H1 (cell line): ENCODE data around the gene PPP1R3G. TPM values are rescaled to one million over a fixed set of nuclear protein-coding genes. Genes with fewer than 3 reads are reported as not detected.

Experiments used
- CTCF ChIA-PET: fragments of 300-600 bp; sonication (Branson Sonifier 250); formaldehyde crosslinking; loops from one replicate; lab custom pipeline; 2021; ENCODE audit not compliant: partially characterized antibody; lab: Charles Lee
- POLR2A ChIA-PET: fragments of 300-600 bp; sonication (Branson Sonifier 250); formaldehyde crosslinking; loops from one replicate; lab custom pipeline; 2021; ENCODE audit warnings: inconsistent platforms; ENCODE audit not compliant: partially characterized antibody; lab: Charles Lee
- DNase-seq, 2 experiments: peaks; one replicate each; pipeline versions ENCODE4 v3.0.0 to v3.0.0-alpha.2; 2010 to 2022; ENCODE audit warnings: low spot score in 2 of 2, low read depth in 1 of 2, mixed read lengths in 1 of 2
- FAIRE-seq: peaks from 2 replicates; lab custom pipeline; 2011; peaks lifted over from hg19 to GRCh38; lab: Jason Lieb, UNC
- H2AFZ ChIP-seq: 2 replicates; pipeline ENCODE4 v1.8.1; 2012; ENCODE audit warnings: low read length, inconsistent platforms
- H2AK5ac ChIP-seq: 2 replicates; pipeline ENCODE4 v1.6.1; 2013; ENCODE audit warnings: low read depth, low read length
- H2BK120ac ChIP-seq: replicated peaks from 2 replicates; pipeline ENCODE3; 2013; ENCODE audit warnings: low read depth, low read length, inconsistent platforms
- H2BK12ac ChIP-seq: 2 replicates; pipeline ENCODE4 v1.6.1; 2013; ENCODE audit warnings: low read depth, low read length
- H2BK15ac ChIP-seq: 2 replicates; pipeline ENCODE4 v1.6.1; 2013; ENCODE audit warnings: low read length
- H2BK20ac ChIP-seq: 2 replicates; pipeline ENCODE4 v1.6.1; 2013; ENCODE audit warnings: low read length
- H2BK5ac ChIP-seq: 2 replicates; pipeline ENCODE4 v1.6.1; 2013; ENCODE audit warnings: low read depth, low read length
- H3K14ac ChIP-seq: 2 replicates; pipeline ENCODE4 v1.6.1; 2013; ENCODE audit warnings: inconsistent platforms; ENCODE audit not compliant: insufficient read length
- H3K18ac ChIP-seq: 2 replicates; pipeline ENCODE4 v1.6.1; 2013; ENCODE audit warnings: low read length; ENCODE audit errors: extremely low read depth
- H3K23ac ChIP-seq: 2 replicates; pipeline ENCODE4 v1.6.1; 2013; ENCODE audit warnings: inconsistent platforms; ENCODE audit not compliant: insufficient read length
- H3K23me2 ChIP-seq: 2 replicates; pipeline ENCODE4 v1.6.1; 2013; ENCODE audit warnings: low read depth, low read length
- H3K27ac ChIP-seq: 2 replicates; pipeline ENCODE4 v1.6.1; 2011; ENCODE audit warnings: low read depth, low read length, inconsistent platforms
- H3K27me3 ChIP-seq, 4 experiments: replicated peaks in 1 of 4; 1 replicate in 1 of 4; 2 replicates in 3 of 4; pipeline versions ENCODE4 v1.6.1 to v1.8.1; 2011 to 2013; ENCODE audit warnings: low read length in 3 of 4, mild to moderate bottlenecking in 3 of 4, inconsistent platforms in 2 of 4, mixed read lengths in 2 of 4, moderate library complexity in 1 of 4; ENCODE audit not compliant: control insufficient read depth in 3 of 4, insufficient read depth in 3 of 4; ENCODE audit errors: extremely low read depth in 1 of 4
- H3K36me3 ChIP-seq, 4 experiments: 2 replicates each; pipeline versions ENCODE4 v1.6.1 to v1.8.1; 2011 to 2013; ENCODE audit warnings: mild to moderate bottlenecking in 4 of 4, low read length in 3 of 4, moderate library complexity in 2 of 4, control low read depth in 1 of 4, inconsistent platforms in 1 of 4; ENCODE audit not compliant: insufficient read depth in 4 of 4, control insufficient read depth in 2 of 4
- H3K4ac ChIP-seq: replicated peaks from 2 replicates; pipeline ENCODE3; 2013; ENCODE audit warnings: low read length, low read depth, mixed read lengths, inconsistent platforms; ENCODE audit not compliant: insufficient read length
- H3K4me1 ChIP-seq, 4 experiments: replicated peaks in 1 of 4; 1 replicate in 1 of 4; 2 replicates in 3 of 4; pipeline versions ENCODE4 v1.6.1 to v1.8.1; 2011 to 2013; ENCODE audit warnings: low read length in 3 of 4, inconsistent platforms in 2 of 4, mixed read lengths in 1 of 4; ENCODE audit not compliant: insufficient read depth in 4 of 4, control insufficient read depth in 3 of 4
- H3K4me2 ChIP-seq, 2 experiments: 2 replicates each; pipeline versions ENCODE4 v1.6.1 to v1.8.1; 2011 to 2013; ENCODE audit warnings: low read depth in 2 of 2, low read length in 2 of 2, control low read depth in 1 of 2, inconsistent platforms in 1 of 2, mild to moderate bottlenecking in 1 of 2; ENCODE audit not compliant: insufficient read depth in 1 of 2
- H3K4me3 ChIP-seq, 4 experiments: fragments of 200-600, 300-600 bp in 1 of 4; sonication (generic), shearing (Covaris generic), sonication (Bioruptor Twin) in 1 of 4; 2 replicates each; pipeline versions ENCODE4 v1.5.1 to v1.8.1; 2011 to 2016; ENCODE audit warnings: low read length in 4 of 4, low read depth in 3 of 4, control low read depth in 2 of 4, inconsistent platforms in 2 of 4, mild to moderate bottlenecking in 2 of 4, mixed read lengths in 1 of 4, moderate library complexity in 1 of 4; ENCODE audit not compliant: insufficient read depth in 2 of 4; ENCODE audit errors: extremely low read depth in 1 of 4
- H3K56ac ChIP-seq: replicated peaks from 2 replicates; pipeline ENCODE3; 2013; ENCODE audit warnings: low read depth, mild to moderate bottlenecking, mixed read lengths, low read length, inconsistent platforms; ENCODE audit not compliant: insufficient read length
- H3K79me1 ChIP-seq: 2 replicates; pipeline ENCODE4 v1.6.1; 2013; ENCODE audit warnings: low read depth, low read length, control low read depth
- H3K79me2 ChIP-seq, 2 experiments: 2 replicates each; pipeline versions ENCODE4 v1.6.1 to v1.8.1; 2012 to 2013; ENCODE audit warnings: low read length in 2 of 2, mild to moderate bottlenecking in 2 of 2, inconsistent platforms in 1 of 2; ENCODE audit not compliant: insufficient read depth in 2 of 2, control insufficient read depth in 1 of 2
- H3K9ac ChIP-seq, 4 experiments: replicated peaks in 1 of 4; 1 replicate in 1 of 4; 2 replicates in 3 of 4; pipeline versions ENCODE4 v1.6.1 to v1.8.1; 2011 to 2013; ENCODE audit warnings: low read depth in 3 of 4, low read length in 3 of 4, control low read depth in 2 of 4, mild to moderate bottlenecking in 2 of 4, moderate library complexity in 2 of 4, inconsistent platforms in 1 of 4; ENCODE audit errors: extremely low read depth in 1 of 4
- H3K9me3 ChIP-seq, 2 experiments: 2 replicates each; pipeline versions ENCODE4 v1.6.1 to v1.8.1; 2012 to 2013; ENCODE audit warnings: mild to moderate bottlenecking in 2 of 2, moderate library complexity in 2 of 2, control low read depth in 1 of 2, inconsistent platforms in 1 of 2, low read depth in 1 of 2, low read length in 1 of 2, mixed read lengths in 1 of 2; ENCODE audit not compliant: insufficient read depth in 2 of 2
- H4K20me1 ChIP-seq, 2 experiments: replicated peaks in 1 of 2; 2 replicates each; pipeline versions ENCODE3 to v1.8.1; 2011 to 2013; ENCODE audit warnings: inconsistent platforms in 2 of 2, low read length in 2 of 2, mild to moderate bottlenecking in 1 of 2; ENCODE audit not compliant: insufficient read depth in 2 of 2, control insufficient read depth in 1 of 2
- H4K5ac ChIP-seq: 2 replicates; pipeline ENCODE4 v1.6.1; 2013; ENCODE audit warnings: low read length, low read depth, mixed read lengths, inconsistent platforms; ENCODE audit not compliant: insufficient read length
- H4K8ac ChIP-seq: 2 replicates; pipeline ENCODE4 v1.8.0; 2013; ENCODE audit warnings: mild to moderate bottlenecking, moderate library complexity, low read length, inconsistent platforms; ENCODE audit not compliant: insufficient read depth; ENCODE audit errors: extremely low read depth
- H4K91ac ChIP-seq: replicated peaks from 2 replicates; pipeline ENCODE3; 2013; ENCODE audit warnings: low read length, mixed read lengths, inconsistent platforms; ENCODE audit not compliant: insufficient read length
- EP300 ChIP-seq, 2 experiments: IDR thresholded peaks; 1 replicate in 1 of 2; 2 replicates in 1 of 2; pipeline ENCODE4 v1.6.1; 2011 to 2012; ENCODE audit warnings: low read depth in 2 of 2, low read length in 2 of 2, mild to moderate bottlenecking in 2 of 2, borderline replicate concordance in 1 of 2, inconsistent platforms in 1 of 2, moderate library complexity in 1 of 2
- EZH2 ChIP-seq: fragments of 200-600 bp; sonication (generic); IDR thresholded peaks from 2 replicates; pipeline ENCODE4 v1.7.1; 2012; ENCODE audit warnings: low read depth, mild to moderate bottlenecking, moderate library complexity, low read length, inconsistent platforms; ENCODE audit not compliant: severe bottlenecking
- GTF2F1 ChIP-seq: IDR thresholded peaks from 2 replicates; pipeline ENCODE4 v1.6.1; 2012; ENCODE audit warnings: low read depth, low read length, improper control_type of control experiment, borderline replicate concordance
- WGBS, 2 experiments: shearing (Covaris generic) in 1 of 2; methylation state at CpG; one replicate each; pipeline versions ENCODE4 v1.1.6 to v1.1.7; 2013 to 2015; ENCODE audit warnings: low lambda C conversion rate in 2 of 2, mixed read lengths in 2 of 2, inconsistent platforms in 1 of 2, low coverage in 1 of 2, missing lambda C conversion rate in 1 of 2; ENCODE audit not compliant: insufficient replicate concordance in 2 of 2, insufficient coverage in 1 of 2, insufficient read length in 1 of 2; ENCODE audit errors: extremely low coverage in 1 of 2, missing lambda C conversion rate in 1 of 2; 5-methylcytosine and 5-hydroxymethylcytosine counted together
- polyA plus RNA-seq, 7 experiments: library from polyadenylated mRNA; depleted of rRNA in 3 of 7; stranded (reverse) in 5 of 7; unstranded in 2 of 7; fragments of >200 nt in 5 of 7; fragments of 200-250 nt in 2 of 7; gene quantifications; 1 replicate in 5 of 7; 2 replicates in 1 of 7; 4 replicates in 1 of 7; pipeline versions ENCODE4 v1.2.1 to v1.2.3, GENCODE V29; 2011 to 2013; ENCODE audit warnings: missing spikeins in 2 of 7, mixed read lengths in 2 of 7
- total RNA-seq: library from RNA; stranded (reverse); fragmentation: NEBNext Ultra II Directional; extraction: Animal tissue kit (Norgen Biotek cat#: 25700); gene quantifications from 2 replicates; pipeline ENCODE4 v1.2.1, GENCODE V29; 2021
- TF ChIP-seq, protein P1 (sequence below): IDR thresholded peaks from 2 replicates; pipeline ENCODE4 v1.6.1; 2012; ENCODE audit warnings: inconsistent platforms

Gene PPP1R3G
- total and polyA plus RNA-seq, 2 of the 8 experiments (the other 6 are each of a cell fraction or from before 2014, with no cell fraction given): 0.03 to 0.09 TPM

DNA sequence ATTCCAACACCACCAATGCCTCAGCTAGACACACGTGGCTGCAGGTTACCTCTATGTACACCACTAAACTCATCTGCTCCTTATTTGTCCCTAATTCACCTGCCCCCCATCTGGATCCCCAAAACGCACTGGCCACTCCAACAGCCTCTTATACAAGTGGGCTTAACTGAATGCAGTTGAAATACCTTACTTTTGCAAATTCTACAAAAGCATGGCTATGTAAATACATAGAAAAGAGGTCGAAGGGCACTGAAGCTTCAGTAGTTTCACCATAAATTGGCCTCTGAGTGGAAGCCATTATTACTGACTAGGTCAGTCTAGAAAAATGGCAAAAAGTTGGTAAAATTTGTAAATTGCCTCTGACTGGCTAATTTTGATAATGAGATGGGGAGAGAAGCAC, 11.1 kb upstream of the PPP1R3G start:
- WGBS, 2 experiments: 87% methylated on average over 3 of the region's 3 CpGs; no CpG with 5 or more reads in 1 of the 2 experiments
- CTCF ChIA-PET: no interaction called here
- POLR2A ChIA-PET: no interaction called here

More for the DNA sequence above, 11.1 kb upstream of the PPP1R3G start:
- Histone ChIP-seq H4K20me1 (no peaks in the 10 kb centered on the region), H4K8ac (no peak overlapping the region), H2AK5ac (no peak overlapping the region), H3K4me1 (no peaks in the 10 kb centered on the region), H3K56ac (no peak overlapping the region), H3K4ac (no peak overlapping the region), H2AFZ (no peak overlapping the region), H3K79me1 (no peaks in the 10 kb centered on the region), H3K27ac (no peak overlapping the region), H3K23me2 (peaks cover 2% of the 10 kb centered on the region; the same call in 1 of the 2 replicates), H3K9me3 (no peaks in the 10 kb centered on the region), H2BK5ac (no peak overlapping the region), H3K4me3 (no peak overlapping the region), H3K27me3 (no peaks in the 10 kb centered on the region), H3K23ac (no peak overlapping the region), H2BK15ac (no peak overlapping the region), H3K36me3 (no peaks in the 10 kb centered on the region)
- no peak for DNase-seq
- TF ChIP-seq EP300 (IDR thresholded peaks at IDR 0.05; ENCODE audit: borderline replicate concordance in 1 of 2, low read depth in 2 of 2, low read length in 2 of 2) (no peak), EZH2 (no peak), GTF2F1 (no peak)
- TF ChIP-seq, protein P1, sequence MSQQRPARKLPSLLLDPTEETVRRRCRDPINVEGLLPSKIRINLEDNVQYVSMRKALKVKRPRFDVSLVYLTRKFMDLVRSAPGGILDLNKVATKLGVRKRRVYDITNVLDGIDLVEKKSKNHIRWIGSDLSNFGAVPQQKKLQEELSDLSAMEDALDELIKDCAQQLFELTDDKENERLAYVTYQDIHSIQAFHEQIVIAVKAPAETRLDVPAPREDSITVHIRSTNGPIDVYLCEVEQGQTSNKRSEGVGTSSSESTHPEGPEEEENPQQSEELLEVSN: no peak
- TF ChIP-seq, all 59 proteins: peak for 0
- no peak overlapping the region for H3K9ac ChIP-seq
- no peak overlapping the region for H3K4me2 ChIP-seq
- H3K14ac ChIP-seq: no peak overlapping the region
- H2BK20ac ChIP-seq: no peak overlapping the region
- no peak overlapping the region for H4K5ac ChIP-seq
- H2BK120ac ChIP-seq: no peak overlapping the region
- no peak overlapping the region for H4K91ac ChIP-seq
- H2BK12ac ChIP-seq: no peak overlapping the region
- no peak overlapping the region for H3K18ac ChIP-seq
- FAIRE-seq: no peak
- no peaks in the 10 kb centered on the region for H3K79me2 ChIP-seq
